ENCODE results near the gene SAPCD2.
A peak's percentile ranks its signal among the peaks of the same experiment; 100 is the strongest.

SAPCD2 gene

DNA sequence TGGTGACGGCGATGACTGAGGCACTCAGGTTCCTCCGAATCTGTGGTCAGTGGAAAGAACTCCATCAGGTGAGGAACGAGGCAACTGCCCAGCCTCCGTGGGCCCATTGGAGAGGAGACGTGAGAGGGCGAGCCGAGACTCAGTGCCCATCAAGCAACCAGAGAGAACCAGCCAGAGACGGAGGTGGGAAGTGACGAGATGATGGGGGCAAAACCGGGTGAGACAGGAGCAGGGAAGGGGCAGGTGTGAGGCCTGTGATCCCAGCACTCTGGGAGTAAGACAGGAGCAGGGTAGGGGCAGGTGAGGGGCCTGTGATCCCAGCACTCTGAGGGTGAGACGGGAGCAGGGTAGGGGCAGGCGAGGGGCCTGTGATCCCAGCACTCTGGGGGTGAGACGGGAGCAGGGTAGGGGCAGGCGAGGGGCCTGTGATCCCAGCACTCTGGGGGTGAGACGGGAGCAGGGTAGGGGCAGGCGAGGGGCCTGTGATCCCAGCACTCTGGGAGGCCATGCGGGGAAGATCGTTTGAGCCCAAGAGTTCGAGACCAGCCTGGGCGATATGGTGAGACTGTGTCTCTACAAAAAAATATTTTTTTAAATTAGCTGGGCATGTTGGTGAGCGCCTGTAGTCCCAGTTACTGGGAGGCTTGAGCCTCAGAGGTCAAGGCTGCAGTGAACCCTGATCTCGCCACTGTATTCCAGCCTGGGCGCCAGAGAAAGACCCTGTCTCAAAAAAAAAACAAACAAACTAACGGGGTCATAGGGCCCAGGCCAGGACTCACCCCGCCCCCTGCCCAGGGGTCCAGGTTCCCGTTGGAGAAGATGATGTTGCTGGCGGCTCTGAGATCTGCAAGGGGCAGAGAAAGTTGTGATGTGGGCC lies 40.8 kb upstream of the SAPCD2 start:
- no peaks in the 10 kb centered on the region for H3K9me3 Mint-ChIP-seq
- no peak for TF ChIP-seq CTCF (IDR thresholded peaks at IDR 0.05; ENCODE audit: unreplicated experiment in 3 of 3)
- peaks cover 16% of the 10 kb centered on the region for H3K27me3 Mint-ChIP-seq (ENCODE audit: low read depth)
- H3K36me3 Mint-ChIP-seq (ENCODE audit: low read depth) = no peaks in the 10 kb centered on the region
- no peak overlapping the region for H3K27ac Mint-ChIP-seq
- H3K4me3 Mint-ChIP-seq = peak overlapping the region in 1 of 3 experiments; percentile 9
- H3K4me1 Mint-ChIP-seq = no peaks in the 10 kb centered on the region

DNA sequence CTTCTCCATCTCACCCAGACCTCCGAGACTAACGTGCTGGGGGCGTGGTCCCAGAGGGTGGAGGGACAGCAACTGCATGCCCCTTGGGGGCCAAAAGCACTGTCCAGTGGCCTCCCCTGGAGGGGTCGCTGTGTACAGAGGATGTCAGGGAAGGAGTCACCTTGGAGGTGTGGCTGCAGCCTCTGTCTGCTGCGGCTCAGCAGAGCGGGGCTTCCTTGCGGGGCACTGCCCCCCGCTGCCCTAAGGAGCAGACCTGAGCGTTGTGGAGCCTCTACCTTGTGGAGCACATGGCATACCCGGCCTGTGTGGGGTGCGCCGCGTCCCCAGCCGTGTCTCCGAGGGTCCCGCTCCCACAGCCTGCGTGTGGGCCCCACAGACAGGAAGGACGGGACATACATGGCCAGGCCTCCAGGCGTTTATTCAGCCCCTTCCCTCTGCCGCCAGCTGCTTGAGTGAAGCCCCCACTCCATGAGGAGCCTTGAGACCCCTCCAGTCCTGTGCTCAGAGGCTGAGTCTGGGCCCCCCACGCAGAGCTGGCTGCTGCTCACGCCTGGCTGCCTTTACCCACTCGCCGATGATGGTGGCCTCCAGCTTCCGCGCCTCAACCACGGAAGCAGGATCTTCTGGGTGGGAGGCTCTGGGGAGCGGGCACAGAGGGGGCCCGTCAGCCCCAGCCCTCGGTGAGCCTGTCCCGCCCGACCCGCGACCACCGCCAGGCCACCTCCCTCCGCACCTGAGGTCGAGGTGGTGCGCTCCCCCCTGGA lies 40.0 kb upstream of the SAPCD2 start:
- no peaks in the 10 kb centered on the region for H3K4me1 Mint-ChIP-seq

DNA sequence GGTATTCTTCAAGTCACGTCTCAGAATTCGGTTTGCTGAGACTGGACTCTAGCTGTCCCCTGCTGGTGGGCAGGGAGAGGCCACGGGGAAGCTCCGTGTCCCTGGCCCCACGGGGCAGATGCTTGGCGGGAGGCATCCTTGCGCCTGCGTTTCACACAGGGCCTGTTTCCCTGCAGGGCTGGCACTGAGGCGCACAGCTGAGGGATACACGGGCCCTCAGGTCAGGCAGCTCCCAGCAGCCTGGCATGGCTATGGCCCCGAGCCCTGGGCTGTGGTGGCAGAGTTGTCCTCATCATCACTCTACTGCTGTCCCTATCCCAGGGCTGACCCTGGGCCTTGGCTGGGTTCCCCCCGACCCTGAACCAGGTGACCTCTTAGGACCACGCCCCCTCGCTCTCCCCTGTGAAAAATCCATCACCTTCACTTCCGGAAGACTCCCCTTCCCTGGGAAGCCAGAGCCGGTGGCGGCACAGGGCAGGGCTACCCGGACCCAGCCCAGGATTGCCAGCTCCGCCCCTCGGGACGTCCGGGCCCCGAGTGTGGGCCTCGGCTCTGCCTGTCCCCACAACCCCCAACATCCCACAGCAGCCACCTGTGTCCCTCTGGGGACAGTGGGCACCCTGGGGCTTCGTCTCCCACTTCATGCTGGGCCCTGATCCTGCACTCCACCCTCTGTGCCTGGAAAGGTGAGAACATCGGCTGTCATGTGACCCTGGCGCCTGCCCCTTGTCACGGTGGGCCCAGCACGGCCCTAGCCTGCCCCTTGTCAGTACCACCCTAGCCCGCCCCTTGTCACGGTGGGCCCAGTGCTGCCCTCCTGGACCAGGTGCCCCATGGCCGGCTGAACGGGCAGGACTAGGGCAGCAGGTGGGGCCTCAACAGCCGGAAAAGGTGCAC lies 39.1 kb upstream of the SAPCD2 start:
- TF ChIP-seq CTCF (IDR thresholded peaks at IDR 0.05; ENCODE audit: unreplicated experiment in 3 of 3) = no peak
- H3K9me3 Mint-ChIP-seq = no peaks in the 10 kb centered on the region
- H3K4me3 Mint-ChIP-seq = no peak overlapping the region
- H3K36me3 Mint-ChIP-seq (ENCODE audit: low read depth) = peaks cover 10% of the 10 kb centered on the region
- H3K27ac Mint-ChIP-seq = no peak overlapping the region
- H3K27me3 Mint-ChIP-seq (ENCODE audit: low read depth) = peaks cover 8% of the 10 kb centered on the region
- H3K4me1 Mint-ChIP-seq = no peaks in the 10 kb centered on the region

More for the DNA sequence above, 40.0 kb upstream of the SAPCD2 start:
- peaks cover 5% of the 10 kb centered on the region for H3K36me3 Mint-ChIP-seq (ENCODE audit: low read depth)
- no peak overlapping the region for H3K27ac Mint-ChIP-seq
- peaks cover 9% of the 10 kb centered on the region for H3K27me3 Mint-ChIP-seq (ENCODE audit: low read depth)
- no peak overlapping the region for H3K4me3 Mint-ChIP-seq
- no peak for TF ChIP-seq CTCF (IDR thresholded peaks at IDR 0.05; ENCODE audit: unreplicated experiment in 3 of 3)
- no peaks in the 10 kb centered on the region for H3K9me3 Mint-ChIP-seq

DNA sequence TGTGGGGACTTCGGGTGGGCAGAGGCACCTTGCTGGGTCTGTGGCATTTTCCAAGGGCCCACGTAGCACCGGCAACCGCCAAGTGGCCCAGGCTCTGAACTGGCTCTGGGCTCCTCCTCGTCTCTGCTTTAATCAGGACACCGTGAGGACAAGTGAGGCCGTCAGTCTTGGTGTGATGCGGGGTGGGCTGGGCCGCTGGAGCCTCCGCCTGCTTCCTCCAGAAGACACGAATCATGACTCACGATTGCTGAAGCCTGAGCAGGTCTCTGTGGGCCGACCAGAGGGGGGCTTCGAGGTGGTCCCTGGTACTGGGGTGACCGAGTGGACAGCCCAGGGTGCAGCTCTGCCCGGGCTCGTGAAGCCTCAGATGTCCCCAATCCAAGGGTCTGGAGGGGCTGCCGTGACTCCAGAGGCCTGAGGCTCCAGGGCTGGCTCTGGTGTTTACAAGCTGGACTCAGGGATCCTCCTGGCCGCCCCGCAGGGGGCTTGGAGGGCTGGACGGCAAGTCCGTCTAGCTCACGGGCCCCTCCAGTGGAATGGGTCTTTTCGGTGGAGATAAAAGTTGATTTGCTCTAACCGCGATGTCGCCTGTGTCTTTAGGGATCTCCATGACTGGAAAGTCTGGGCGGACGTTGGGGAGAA lies 38.4 kb upstream of the SAPCD2 start:
- H3K4me3 Mint-ChIP-seq = no peak overlapping the region
- H3K36me3 Mint-ChIP-seq (ENCODE audit: low read depth) = peaks cover 10% of the 10 kb centered on the region
- H3K27ac Mint-ChIP-seq = no peak overlapping the region
- H3K4me1 Mint-ChIP-seq = no peaks in the 10 kb centered on the region
- H3K27me3 Mint-ChIP-seq (ENCODE audit: low read depth) = peaks cover 8% of the 10 kb centered on the region
- TF ChIP-seq CTCF (IDR thresholded peaks at IDR 0.05; ENCODE audit: unreplicated experiment in 3 of 3) = no peak
- H3K9me3 Mint-ChIP-seq = no peaks in the 10 kb centered on the region

- Mint-ChIP-seq H3K4me1 (no peaks in the 10 kb centered on the region), H3K27me3 (ENCODE audit: low read depth) (peaks cover 4% of the 10 kb centered on the region), H3K27ac (no peak overlapping the region), H3K9me3 (no peaks in the 10 kb centered on the region), H3K4me3 (no peak overlapping the region), H3K36me3 (ENCODE audit: low read depth) (peaks cover 10% of the 10 kb centered on the region)
- TF ChIP-seq CTCF (IDR thresholded peaks at IDR 0.05; ENCODE audit: unreplicated experiment in 3 of 3) = no peak
Observed at GRCh38 chr9:137107982-137108381, 37.6 kb upstream of the SAPCD2 start.
